Measurements from ENCODE around the gene FGF12.

FGF12 gene

DNA sequence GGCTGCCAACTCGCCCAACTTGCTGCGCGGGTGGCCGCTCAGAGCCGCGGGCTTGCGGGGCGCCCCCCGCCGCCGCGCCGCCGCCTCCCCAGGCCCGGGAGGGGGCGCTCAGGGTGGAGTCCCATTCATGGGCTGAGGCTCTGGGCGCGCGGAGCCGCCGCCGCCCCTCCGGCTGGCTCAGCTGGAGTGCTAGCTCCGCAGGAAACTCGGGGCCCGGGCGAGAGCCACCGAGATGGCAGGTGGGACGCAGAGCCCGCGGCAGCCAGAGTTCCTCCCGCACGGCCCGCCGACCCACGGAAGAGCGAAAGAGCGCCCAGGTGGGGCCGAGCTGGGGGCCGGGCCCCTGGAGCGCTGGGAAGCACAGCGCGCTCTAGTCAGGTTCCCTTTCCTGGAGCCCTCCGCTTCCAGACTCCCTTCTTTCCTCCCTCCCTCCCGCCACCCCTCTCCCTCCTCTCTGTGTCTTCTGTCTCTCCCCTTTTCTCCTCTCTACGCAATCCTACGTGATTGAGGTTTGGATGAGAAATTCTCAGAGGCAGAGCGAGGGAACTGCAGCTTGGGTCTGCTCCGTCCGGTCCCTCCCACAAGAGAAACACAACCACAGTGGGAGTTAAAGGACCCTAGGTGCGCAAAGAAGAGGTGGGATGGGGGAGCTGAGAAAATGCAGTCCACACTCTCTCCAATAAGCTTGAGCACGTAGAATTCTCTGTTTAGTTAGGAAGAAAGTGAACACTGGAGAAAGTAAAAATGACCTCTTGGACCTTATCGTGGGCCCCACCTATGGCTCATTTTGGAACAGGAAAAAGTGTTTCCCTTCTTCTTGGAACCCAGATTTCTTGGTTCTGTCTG, 317.3 kb downstream of the FGF12 start:
- TF ChIP-seq, protein P1, sequence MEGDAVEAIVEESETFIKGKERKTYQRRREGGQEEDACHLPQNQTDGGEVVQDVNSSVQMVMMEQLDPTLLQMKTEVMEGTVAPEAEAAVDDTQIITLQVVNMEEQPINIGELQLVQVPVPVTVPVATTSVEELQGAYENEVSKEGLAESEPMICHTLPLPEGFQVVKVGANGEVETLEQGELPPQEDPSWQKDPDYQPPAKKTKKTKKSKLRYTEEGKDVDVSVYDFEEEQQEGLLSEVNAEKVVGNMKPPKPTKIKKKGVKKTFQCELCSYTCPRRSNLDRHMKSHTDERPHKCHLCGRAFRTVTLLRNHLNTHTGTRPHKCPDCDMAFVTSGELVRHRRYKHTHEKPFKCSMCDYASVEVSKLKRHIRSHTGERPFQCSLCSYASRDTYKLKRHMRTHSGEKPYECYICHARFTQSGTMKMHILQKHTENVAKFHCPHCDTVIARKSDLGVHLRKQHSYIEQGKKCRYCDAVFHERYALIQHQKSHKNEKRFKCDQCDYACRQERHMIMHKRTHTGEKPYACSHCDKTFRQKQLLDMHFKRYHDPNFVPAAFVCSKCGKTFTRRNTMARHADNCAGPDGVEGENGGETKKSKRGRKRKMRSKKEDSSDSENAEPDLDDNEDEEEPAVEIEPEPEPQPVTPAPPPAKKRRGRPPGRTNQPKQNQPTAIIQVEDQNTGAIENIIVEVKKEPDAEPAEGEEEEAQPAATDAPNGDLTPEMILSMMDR (IDR thresholded peaks at IDR 0.05; ENCODE audit: low read depth, low read length, missing control alignments) = peak; percentile 32
- in situ Hi-C loops (cut with HindIII; ENCODE audit: low sequenced_read_pairs) = no loop called here
- DNase-seq (ENCODE audit: low read depth) = peak; percentile 20
- peak overlapping the region; percentile 48 for H3K4me3 ChIP-seq (ENCODE audit: low read depth, low read length)

DNA sequence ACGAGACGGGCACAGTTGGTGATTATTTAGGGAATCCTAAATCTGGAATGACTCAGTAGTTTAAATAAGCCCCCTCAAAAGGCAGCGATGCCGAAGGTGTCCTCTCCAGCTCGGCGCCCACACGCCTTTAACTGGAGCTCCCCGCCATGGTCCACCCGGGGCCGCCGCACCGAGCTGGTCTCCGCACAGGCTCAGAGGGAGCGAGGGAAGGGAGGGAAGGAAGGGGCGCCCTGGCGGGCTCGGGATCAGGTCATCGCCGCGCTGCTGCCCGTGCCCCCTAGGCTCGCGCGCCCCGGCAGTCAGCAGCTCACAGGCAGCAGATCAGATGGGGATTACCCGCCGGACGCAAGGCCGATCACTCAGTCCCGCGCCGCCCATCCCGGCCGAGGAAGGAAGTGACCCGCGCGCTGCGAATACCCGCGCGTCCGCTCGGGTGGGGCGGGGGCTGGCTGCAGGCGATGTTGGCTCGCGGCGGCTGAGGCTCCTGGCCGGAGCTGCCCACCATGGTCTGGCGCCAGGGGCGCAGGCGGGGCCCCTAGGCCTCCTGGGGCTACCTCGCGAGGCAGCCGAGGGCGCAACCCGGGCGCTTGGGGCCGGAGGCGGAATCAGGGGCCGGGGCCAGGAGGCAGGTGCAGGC, 318.0 kb downstream of the FGF12 start:
- DNase-seq (ENCODE audit: low read depth) = no peak
- peak overlapping the region; percentile 48 for H3K4me3 ChIP-seq (ENCODE audit: low read depth, low read length)
- in situ Hi-C loops (cut with HindIII; ENCODE audit: low sequenced_read_pairs) = no loop called here
- TF ChIP-seq, protein P1 (IDR thresholded peaks at IDR 0.05; ENCODE audit: low read depth, low read length, missing control alignments) = no peak

DNA sequence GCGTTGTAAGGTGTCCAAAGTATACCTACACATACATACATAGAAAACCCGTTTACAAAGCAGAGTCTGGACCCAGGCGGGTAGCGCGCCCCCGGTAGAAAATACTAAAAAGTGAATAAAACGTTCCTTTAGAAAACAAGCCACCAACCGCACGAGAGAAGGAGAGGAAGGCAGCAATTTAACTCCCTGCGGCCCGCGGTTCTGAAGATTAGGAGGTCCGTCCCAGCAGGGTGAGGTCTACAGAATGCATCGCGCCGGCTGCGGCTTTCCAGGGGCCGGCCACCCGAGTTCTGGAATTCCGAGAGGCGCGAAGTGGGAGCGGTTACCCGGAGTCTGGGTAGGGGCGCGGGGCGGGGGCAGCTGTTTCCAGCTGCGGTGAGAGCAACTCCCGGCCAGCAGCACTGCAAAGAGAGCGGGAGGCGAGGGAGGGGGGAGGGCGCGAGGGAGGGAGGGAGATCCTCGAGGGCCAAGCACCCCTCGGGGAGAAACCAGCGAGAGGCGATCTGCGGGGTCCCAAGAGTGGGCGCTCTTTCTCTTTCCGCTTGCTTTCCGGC, 318.6 kb downstream of the FGF12 start:
- in situ Hi-C loops (cut with HindIII; ENCODE audit: low sequenced_read_pairs) = no loop called here
- no peak for DNase-seq (ENCODE audit: low read depth)
- TF ChIP-seq, protein P1 (IDR thresholded peaks at IDR 0.05; ENCODE audit: low read depth, low read length, missing control alignments) = no peak
- H3K4me3 ChIP-seq (ENCODE audit: low read depth, low read length) = peak overlapping the region; percentile 48

DNA sequence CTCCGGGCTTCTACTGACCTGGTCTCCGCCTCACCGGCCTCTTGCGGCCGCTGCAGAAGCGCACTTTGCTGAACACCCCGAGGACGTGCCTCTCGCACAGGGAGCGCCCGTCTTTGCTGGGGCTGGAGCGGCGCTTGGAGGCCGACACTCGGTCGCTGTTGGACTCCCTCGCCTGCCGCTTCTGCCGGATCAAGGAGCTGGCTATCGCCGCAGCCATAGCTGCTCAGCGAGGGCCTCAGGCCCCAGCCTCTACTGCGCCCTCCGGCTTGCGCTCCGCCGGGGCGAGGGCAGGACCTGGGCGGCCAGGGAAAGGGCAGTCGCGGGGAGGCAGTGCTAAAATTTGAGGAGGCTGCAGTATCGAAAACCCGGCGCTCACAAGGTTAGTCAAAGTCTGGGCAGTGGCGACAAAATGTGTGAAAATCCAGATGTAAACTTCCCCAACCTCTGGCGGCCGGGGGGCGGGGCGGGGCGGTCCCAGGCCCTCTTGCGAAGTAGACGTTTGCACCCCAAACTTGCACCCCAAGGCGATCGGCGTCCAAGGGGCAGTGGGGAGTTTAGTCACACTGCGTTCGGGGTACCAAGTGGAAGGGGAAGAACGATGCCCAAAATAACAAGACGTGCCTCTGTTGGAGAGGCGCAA, 319.2 kb downstream of the FGF12 start:
- H3K4me3 ChIP-seq (ENCODE audit: low read depth, low read length) = peak overlapping the region; percentile 48
- no peak for DNase-seq (ENCODE audit: low read depth)
- TF ChIP-seq, protein P1 (IDR thresholded peaks at IDR 0.05; ENCODE audit: low read depth, low read length, missing control alignments) = peak; percentile 2
- in situ Hi-C loops (cut with HindIII; ENCODE audit: low sequenced_read_pairs) = no loop called here

DNA sequence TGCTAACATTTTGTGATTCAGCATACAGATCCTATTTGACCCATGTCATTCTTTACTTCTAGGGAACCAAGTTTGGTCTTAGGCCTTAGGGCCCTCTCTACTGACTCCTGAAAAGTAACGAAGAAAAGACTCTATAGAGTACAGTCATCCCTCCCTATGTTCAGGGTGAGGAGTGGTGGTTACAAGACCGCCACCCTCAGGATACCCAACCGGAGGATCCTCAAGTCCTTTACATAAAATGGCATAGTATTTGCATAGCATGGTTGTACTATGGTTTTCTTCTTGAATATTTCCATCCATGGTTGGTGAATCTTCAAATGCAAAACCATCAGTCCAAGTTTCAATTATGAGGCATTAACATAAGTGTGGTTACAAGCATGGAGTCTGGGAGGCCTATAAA, 327.6 kb downstream of the FGF12 start:
- TF ChIP-seq, protein P1 (IDR thresholded peaks at IDR 0.05; ENCODE audit: low read depth, low read length, missing control alignments) = no peak
- in situ Hi-C loops (cut with HindIII; ENCODE audit: low sequenced_read_pairs) = no loop called here

DNA sequence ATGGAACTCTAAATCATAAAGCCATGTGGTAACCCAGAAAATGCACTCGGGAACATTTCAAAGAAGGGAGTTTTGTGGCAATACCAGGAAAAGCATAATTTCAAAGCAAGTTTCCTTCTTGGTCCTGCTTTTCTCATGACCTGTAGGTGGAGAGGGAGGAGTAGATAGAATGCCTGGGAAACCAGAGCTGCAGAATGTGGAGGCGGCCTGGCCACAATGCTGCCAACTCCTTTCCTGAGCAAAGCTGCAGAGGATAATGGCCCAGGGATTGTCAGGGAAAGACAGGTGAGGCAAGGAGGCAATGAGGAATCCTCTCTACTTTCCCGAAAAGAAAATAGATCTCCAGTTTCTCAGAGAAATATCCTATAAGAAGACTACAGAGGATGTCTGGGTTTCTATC, 330.3 kb downstream of the FGF12 start:
- in situ Hi-C loops (cut with HindIII; ENCODE audit: low sequenced_read_pairs) = no loop called here
- H3K4me3 ChIP-seq (ENCODE audit: low read depth, low read length) = no peak overlapping the region
- TF ChIP-seq, protein P1 (IDR thresholded peaks at IDR 0.05; ENCODE audit: low read depth, low read length, missing control alignments) = no peak
- DNase-seq (ENCODE audit: low read depth) = no peak

More for the DNA sequence above, 327.6 kb downstream of the FGF12 start:
- no peak overlapping the region for H3K4me3 ChIP-seq (ENCODE audit: low read depth, low read length)
- DNase-seq (ENCODE audit: low read depth) = no peak

Data from astrocyte of the cerebellum (primary cell).